Liver (tissue), 9 donors: ENCODE results near the gene AFMID. TPM values are rescaled to one million over a fixed set of nuclear protein-coding genes. Genes with fewer than 3 reads are reported as not detected.

Experiments used
- DNase-seq: peaks from one replicate; pipeline ENCODE4 v3.0.0-alpha.2; 2017; ENCODE audit warnings: low spot score
- H3K27ac ChIP-seq, 2 donors: one replicate each; pipeline ENCODE4 v1.7.0; 2013; ENCODE audit warnings: inconsistent platforms in 2 of 2, low read length in 2 of 2, control low read depth in 1 of 2, low read depth in 1 of 2, mild to moderate bottlenecking in 1 of 2
- H3K27me3 ChIP-seq, 4 donors: one replicate each; pipeline versions ENCODE4 v1.6.1 to v1.7.0; 2013; ENCODE audit warnings: low read length in 3 of 4, inconsistent platforms in 1 of 4, mild to moderate bottlenecking in 1 of 4, moderate library complexity in 1 of 4; ENCODE audit not compliant: control insufficient read depth in 4 of 4, insufficient read depth in 4 of 4
- H3K36me3 ChIP-seq, 4 donors: one replicate each; pipeline versions ENCODE4 v1.6.1 to v1.7.0; 2013; ENCODE audit warnings: low read length in 3 of 4, mild to moderate bottlenecking in 3 of 4, low read depth in 1 of 4, moderate library complexity in 1 of 4; ENCODE audit not compliant: control insufficient read depth in 4 of 4, insufficient read depth in 3 of 4
- H3K4me1 ChIP-seq, 4 donors: one replicate each; pipeline versions ENCODE4 v1.6.1 to v1.7.0; 2013; ENCODE audit warnings: low read length in 3 of 4, mild to moderate bottlenecking in 3 of 4, moderate library complexity in 1 of 4; ENCODE audit not compliant: control insufficient read depth in 4 of 4, insufficient read depth in 4 of 4
- H3K4me3 ChIP-seq, 3 donors: one replicate each; pipeline versions ENCODE4 v1.6.1 to v1.7.0; 2013; ENCODE audit warnings: low read length in 3 of 3, control low read depth in 1 of 3, low read depth in 1 of 3, mild to moderate bottlenecking in 1 of 3
- H3K9ac ChIP-seq, 2 donors: one replicate each; pipeline ENCODE4 v1.7.0; 2013; ENCODE audit warnings: low read length in 2 of 2, mild to moderate bottlenecking in 2 of 2, moderate library complexity in 2 of 2, control low read depth in 1 of 2, low read depth in 1 of 2
- H3K9me3 ChIP-seq, 4 donors: one replicate each; pipeline versions ENCODE4 v1.6.1 to v1.7.0; 2013; ENCODE audit warnings: low read length in 3 of 4; ENCODE audit not compliant: control insufficient read depth in 4 of 4
- EGR1 ChIP-seq, 2 donors: IDR thresholded peaks; 2 replicates each; pipeline ENCODE4 v1.6.1; 2016 to 2018; ENCODE audit warnings: antibody characterized with exemption in 2 of 2, low read depth in 2 of 2
- FOXA1 ChIP-seq: IDR thresholded peaks from 2 replicates; pipeline ENCODE4 v1.6.1; 2016; ENCODE audit warnings: antibody characterized with exemption
- GABPA ChIP-seq, 2 donors: IDR thresholded peaks in 1 of 2; conservative IDR thresholded peaks in 1 of 2; 2 replicates each; pipeline ENCODE4 v1.6.1; 2016; ENCODE audit warnings: antibody characterized with exemption in 2 of 2, mild to moderate bottlenecking in 1 of 2, moderate library complexity in 1 of 2
- HNF4A ChIP-seq, 2 donors: conservative IDR thresholded peaks; 2 replicates each; pipeline ENCODE4 v1.6.1; 2016; ENCODE audit warnings: antibody characterized with exemption in 2 of 2, mild to moderate bottlenecking in 2 of 2
- JUND ChIP-seq, 2 donors: IDR thresholded peaks; 2 replicates each; pipeline ENCODE4 v1.6.1; 2016; ENCODE audit warnings: antibody characterized with exemption in 2 of 2
- NR2F2 ChIP-seq: IDR thresholded peaks from 2 replicates; pipeline ENCODE4 v1.6.1; 2016; ENCODE audit warnings: antibody characterized with exemption
- RAD21 ChIP-seq, 2 donors: IDR thresholded peaks; 2 replicates each; pipeline ENCODE4 v1.6.1; 2016; ENCODE audit warnings: antibody characterized with exemption in 2 of 2, mild to moderate bottlenecking in 2 of 2
- RXRA ChIP-seq, 2 donors: IDR thresholded peaks; 2 replicates each; pipeline ENCODE4 v1.6.1; 2017 to 2018; ENCODE audit warnings: antibody characterized with exemption in 2 of 2, mild to moderate bottlenecking in 1 of 2
- SP1 ChIP-seq: IDR thresholded peaks from 2 replicates; pipeline ENCODE4 v1.6.1; 2018; ENCODE audit warnings: antibody characterized with exemption, mild to moderate bottlenecking
- YY1 ChIP-seq: IDR thresholded peaks from 2 replicates; pipeline ENCODE4 v1.6.1; 2016; ENCODE audit warnings: antibody characterized with exemption, mild to moderate bottlenecking
- WGBS: extraction: QIAGEN DNeasy Blood & Tissue Kit; methylation state at CpG from one replicate; pipeline ENCODE4 v1.1.7; 2013; 5-methylcytosine and 5-hydroxymethylcytosine counted together
- polyA plus RNA-seq, 2 donors: library from polyadenylated mRNA; stranded (reverse) in 1 of 2; unstranded in 1 of 2; fragments of 200-250 nt in 1 of 2; fragments of >200 nt in 1 of 2; fragmentation: Nextera tagmentation in 1 of 2; extraction: Ambion mirVana in 1 of 2; gene quantifications; one replicate each; pipeline versions ENCODE4 v1.2.1 to v1.2.3, GENCODE V29; 2013 to 2015
- total RNA-seq, 2 donors: library from RNA; depleted of rRNA; stranded (reverse); fragments of >200 nt; gene quantifications; one replicate each; pipeline ENCODE4 v1.2.3, GENCODE V29; 2014
- TF ChIP-seq, protein P1 (sequence below): fragments of 150-350 bp; IDR thresholded peaks from 2 replicates; pipeline ENCODE4 v1.5.1; 2017; ENCODE audit warnings: improper control_type of control experiment, low read depth, low read length; ENCODE audit not compliant: missing input control
- TF ChIP-seq, protein P2 (sequence below): IDR thresholded peaks from 2 replicates; pipeline ENCODE4 v1.6.1; 2016; ENCODE audit warnings: antibody characterized with exemption, mild to moderate bottlenecking
- TF ChIP-seq, protein P3 (sequence below): IDR thresholded peaks from 2 replicates; pipeline ENCODE4 v1.6.1; 2016; ENCODE audit warnings: antibody characterized with exemption
- donor health status: healthy.
- donor health status: healthy.
- donor health status: healthy.
- donor health status: healthy.
- donor health status: healthy.

Gene AFMID
- total and polyA plus RNA-seq, 4 donors: 73.4 to 201 (median 138) TPM

GRCh38 chr17:78224231-78225087, 37.3 kb downstream of the AFMID start:
- no peaks in the 10 kb centered on the region for H3K36me3 ChIP-seq
- TF ChIP-seq NR2F2 (no peak), EGR1 (IDR thresholded peaks at IDR 0.05; ENCODE audit: low read depth in 2 of 2) (no peak)
- TF ChIP-seq, protein P1, sequence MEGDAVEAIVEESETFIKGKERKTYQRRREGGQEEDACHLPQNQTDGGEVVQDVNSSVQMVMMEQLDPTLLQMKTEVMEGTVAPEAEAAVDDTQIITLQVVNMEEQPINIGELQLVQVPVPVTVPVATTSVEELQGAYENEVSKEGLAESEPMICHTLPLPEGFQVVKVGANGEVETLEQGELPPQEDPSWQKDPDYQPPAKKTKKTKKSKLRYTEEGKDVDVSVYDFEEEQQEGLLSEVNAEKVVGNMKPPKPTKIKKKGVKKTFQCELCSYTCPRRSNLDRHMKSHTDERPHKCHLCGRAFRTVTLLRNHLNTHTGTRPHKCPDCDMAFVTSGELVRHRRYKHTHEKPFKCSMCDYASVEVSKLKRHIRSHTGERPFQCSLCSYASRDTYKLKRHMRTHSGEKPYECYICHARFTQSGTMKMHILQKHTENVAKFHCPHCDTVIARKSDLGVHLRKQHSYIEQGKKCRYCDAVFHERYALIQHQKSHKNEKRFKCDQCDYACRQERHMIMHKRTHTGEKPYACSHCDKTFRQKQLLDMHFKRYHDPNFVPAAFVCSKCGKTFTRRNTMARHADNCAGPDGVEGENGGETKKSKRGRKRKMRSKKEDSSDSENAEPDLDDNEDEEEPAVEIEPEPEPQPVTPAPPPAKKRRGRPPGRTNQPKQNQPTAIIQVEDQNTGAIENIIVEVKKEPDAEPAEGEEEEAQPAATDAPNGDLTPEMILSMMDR: no peak
- no peak overlapping the region for H3K27ac ChIP-seq
- H3K9me3 ChIP-seq: no peaks in the 10 kb centered on the region
- H3K27me3 ChIP-seq: no peaks in the 10 kb centered on the region
- 88% methylated on average over 27 of the region's 27 CpGs for WGBS
- no peak for DNase-seq
- peaks cover 0 to 3% (median 0%) of the 10 kb centered on the region in 4 donors for H3K4me1 ChIP-seq
- no peak overlapping the region for H3K4me3 ChIP-seq
- no peak overlapping the region for H3K9ac ChIP-seq

- TF ChIP-seq, protein P2, sequence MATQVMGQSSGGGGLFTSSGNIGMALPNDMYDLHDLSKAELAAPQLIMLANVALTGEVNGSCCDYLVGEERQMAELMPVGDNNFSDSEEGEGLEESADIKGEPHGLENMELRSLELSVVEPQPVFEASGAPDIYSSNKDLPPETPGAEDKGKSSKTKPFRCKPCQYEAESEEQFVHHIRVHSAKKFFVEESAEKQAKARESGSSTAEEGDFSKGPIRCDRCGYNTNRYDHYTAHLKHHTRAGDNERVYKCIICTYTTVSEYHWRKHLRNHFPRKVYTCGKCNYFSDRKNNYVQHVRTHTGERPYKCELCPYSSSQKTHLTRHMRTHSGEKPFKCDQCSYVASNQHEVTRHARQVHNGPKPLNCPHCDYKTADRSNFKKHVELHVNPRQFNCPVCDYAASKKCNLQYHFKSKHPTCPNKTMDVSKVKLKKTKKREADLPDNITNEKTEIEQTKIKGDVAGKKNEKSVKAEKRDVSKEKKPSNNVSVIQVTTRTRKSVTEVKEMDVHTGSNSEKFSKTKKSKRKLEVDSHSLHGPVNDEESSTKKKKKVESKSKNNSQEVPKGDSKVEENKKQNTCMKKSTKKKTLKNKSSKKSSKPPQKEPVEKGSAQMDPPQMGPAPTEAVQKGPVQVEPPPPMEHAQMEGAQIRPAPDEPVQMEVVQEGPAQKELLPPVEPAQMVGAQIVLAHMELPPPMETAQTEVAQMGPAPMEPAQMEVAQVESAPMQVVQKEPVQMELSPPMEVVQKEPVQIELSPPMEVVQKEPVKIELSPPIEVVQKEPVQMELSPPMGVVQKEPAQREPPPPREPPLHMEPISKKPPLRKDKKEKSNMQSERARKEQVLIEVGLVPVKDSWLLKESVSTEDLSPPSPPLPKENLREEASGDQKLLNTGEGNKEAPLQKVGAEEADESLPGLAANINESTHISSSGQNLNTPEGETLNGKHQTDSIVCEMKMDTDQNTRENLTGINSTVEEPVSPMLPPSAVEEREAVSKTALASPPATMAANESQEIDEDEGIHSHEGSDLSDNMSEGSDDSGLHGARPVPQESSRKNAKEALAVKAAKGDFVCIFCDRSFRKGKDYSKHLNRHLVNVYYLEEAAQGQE: no peak
- TF ChIP-seq GABPA (IDR thresholded peaks at IDR 0.05 in 1 of 2, conservative IDR thresholded peaks at IDR 0.05 in 1 of 2): no peak
- TF ChIP-seq RXRA (IDR thresholded peaks at IDR 0.05): no peak
- TF ChIP-seq SP1: no peak
- TF ChIP-seq EGR1 (IDR thresholded peaks at IDR 0.05; ENCODE audit: low read depth in 2 of 2): no peak
- TF ChIP-seq, protein P3, sequence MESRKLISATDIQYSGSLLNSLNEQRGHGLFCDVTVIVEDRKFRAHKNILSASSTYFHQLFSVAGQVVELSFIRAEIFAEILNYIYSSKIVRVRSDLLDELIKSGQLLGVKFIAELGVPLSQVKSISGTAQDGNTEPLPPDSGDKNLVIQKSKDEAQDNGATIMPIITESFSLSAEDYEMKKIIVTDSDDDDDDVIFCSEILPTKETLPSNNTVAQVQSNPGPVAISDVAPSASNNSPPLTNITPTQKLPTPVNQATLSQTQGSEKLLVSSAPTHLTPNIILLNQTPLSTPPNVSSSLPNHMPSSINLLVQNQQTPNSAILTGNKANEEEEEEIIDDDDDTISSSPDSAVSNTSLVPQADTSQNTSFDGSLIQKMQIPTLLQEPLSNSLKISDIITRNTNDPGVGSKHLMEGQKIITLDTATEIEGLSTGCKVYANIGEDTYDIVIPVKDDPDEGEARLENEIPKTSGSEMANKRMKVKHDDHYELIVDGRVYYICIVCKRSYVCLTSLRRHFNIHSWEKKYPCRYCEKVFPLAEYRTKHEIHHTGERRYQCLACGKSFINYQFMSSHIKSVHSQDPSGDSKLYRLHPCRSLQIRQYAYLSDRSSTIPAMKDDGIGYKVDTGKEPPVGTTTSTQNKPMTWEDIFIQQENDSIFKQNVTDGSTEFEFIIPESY: no peak
- no peak for TF ChIP-seq FOXA1
- no peak for TF ChIP-seq HNF4A (conservative IDR thresholded peaks at IDR 0.05)
- TF ChIP-seq JUND (IDR thresholded peaks at IDR 0.05): no peak
- TF ChIP-seq RAD21 (IDR thresholded peaks at IDR 0.05): no peak
- TF ChIP-seq YY1: no peak
- TF ChIP-seq, protein P1: no peak
- H3K27me3 ChIP-seq: no peaks in the 10 kb centered on the region
- H3K4me1 ChIP-seq: peaks cover 0 to 3% (median 0%) of the 10 kb centered on the region in 4 donors
- no peak overlapping the region for H3K4me3 ChIP-seq
- no peaks in the 10 kb centered on the region for H3K36me3 ChIP-seq
- H3K27ac ChIP-seq: no peak overlapping the region
- H3K9ac ChIP-seq: no peak overlapping the region
- no peak for DNase-seq
- WGBS: 98% methylated on average over 16 of the region's 16 CpGs
- no peaks in the 10 kb centered on the region for H3K9me3 ChIP-seq
Measured at GRCh38 chr17:78225088-78225865, 38.1 kb downstream of the AFMID start.
